ENCODE results near the gene SHOC2.
"Not testable (repeated sequence)": the region's sequence is repeated elsewhere in the genome, so short reads cannot be mapped to it uniquely, and the experiment has no call there.

SHOC2 gene

DNA sequence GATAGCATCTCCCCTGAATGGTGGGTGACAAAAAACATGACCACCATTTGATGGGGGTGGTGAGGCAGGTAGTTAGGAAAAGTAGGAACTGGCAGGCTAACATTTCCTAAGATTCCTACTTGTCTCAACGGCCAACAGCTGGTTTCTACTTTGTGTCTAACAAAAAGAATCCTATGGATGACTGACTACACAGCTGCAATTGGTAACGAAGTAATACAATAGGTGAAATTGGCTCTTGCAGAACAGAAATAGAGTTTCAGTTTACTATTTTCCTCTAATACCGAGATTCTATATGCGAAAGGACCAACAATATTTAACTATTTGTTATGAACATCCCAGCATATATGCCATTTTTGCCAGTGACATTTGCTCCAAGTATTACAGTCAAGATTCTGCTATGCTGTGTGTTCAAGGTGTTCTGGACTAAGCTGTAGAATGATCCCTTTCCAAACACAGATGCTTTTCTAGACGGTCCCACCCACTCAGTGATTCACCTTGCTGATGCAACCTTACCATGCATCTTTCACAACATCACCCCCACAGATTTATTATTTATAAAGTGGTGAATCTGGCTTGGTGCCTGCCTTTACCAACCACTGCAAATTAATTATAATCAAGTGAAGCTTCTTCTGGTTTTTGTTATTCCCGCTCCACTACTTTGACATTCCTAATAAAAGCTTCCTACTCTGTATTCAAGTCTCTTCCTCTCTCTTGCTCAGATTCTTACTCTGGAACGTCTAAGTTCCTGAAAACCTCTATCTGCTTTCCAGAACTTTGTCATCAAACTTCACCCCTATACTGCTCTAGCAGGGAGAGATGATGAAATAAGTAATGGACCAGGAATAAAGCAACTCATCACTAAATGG lies 17.2 kb upstream of the SHOC2 start:
- peak; percentile 86 for DNase-seq (ENCODE audit: low read depth)

DNA sequence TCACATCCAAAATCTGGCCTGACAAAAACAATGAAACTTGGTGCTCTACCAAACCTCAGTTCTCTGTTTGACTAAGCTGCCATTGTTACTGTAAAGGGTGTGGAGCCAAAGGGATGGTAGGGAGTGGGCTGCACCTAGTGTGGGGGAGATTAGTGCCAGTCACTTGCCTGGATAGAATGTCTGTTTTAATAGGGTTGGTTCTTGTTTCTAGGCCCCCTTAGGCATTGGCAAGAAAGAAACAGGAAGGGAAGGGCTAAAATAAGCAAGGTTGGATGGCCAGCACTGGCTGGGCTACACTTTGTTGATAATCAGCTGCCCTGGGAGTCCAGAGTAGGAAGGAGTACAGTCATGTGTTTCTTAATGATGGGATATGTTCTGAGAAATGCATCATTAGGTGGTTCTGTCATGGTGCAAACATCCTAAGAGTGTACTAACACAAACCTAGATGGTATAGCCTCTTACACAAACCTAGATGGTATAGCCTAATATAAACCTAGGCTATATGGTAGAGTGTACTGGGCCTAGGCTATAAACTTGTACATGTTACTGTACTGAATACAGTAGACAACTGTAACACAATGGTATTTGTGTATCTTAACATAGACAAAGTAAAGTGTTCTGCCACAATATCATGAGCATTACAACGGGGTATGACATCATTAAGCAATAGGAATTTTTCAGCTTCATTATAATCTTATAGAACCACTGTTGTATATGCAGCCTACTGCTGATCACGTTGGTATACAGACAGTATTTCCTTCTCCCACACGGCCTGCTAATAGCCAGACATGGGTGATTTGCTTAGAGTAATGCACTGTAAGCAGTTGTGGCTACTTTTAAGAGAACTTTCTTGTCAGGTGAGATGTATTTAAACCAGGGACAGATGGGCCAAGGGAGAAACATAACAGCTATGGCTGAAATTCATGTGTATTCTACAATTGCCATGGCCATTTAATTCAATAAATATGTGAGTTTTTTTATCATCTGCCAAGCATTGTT lies 15.8 kb upstream of the SHOC2 start:
- DNase-seq (ENCODE audit: low read depth) = no peak

- DNase-seq (ENCODE audit: low read depth) = no peak
These were observed 9.3 kb upstream of the SHOC2 start for GRCh38 chr10:110910138-110910537.

GRCh38 chr10:110912374-110912773 lies 7.0 kb upstream of the SHOC2 start:
- peak; percentile 77 for DNase-seq (ENCODE audit: low read depth)

DNA sequence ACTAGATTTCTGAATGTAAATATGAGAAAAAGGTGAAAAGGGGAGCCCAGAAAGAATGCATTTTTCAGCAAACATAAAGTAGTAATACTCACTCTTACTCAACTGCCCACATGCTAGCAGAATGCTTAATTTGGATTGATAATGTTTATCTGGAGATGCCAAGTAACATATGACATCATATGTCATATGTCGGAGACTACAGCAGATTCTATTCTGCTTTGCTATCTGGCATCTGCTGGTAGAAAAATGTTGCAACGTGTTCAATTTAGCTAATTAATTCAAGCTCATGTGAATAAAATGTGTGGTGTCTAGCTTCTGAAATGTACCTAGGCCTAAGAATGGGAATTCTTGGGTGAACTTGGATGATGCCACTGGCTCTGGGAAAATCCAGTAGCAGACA lies 5.0 kb upstream of the SHOC2 start:
- DNase-seq (ENCODE audit: low read depth) = peak; percentile 16

- DNase-seq (ENCODE audit: low read depth) = no peak
These were observed 4.4 kb upstream of the SHOC2 start for GRCh38 chr10:110915035-110915434.

- DNase-seq (ENCODE audit: low read depth) = not testable (repeated sequence)
These were observed 3.8 kb upstream of the SHOC2 start for GRCh38 chr10:110915600-110915999.

GRCh38 chr10:110916554-110917346 lies 2.7 kb upstream of the SHOC2 start:
- peak; percentile 87 for DNase-seq (ENCODE audit: low read depth)

- DNase-seq (ENCODE audit: low read depth) = peak; percentile 98
These were observed 1.1 kb upstream of the SHOC2 start for GRCh38 chr10:110918269-110918642.

GRCh38 chr10:110918643-110919348 lies 608 bp upstream of the SHOC2 start, which contains the start of gene BBIP1:
Gene BBIP1 (minus strand): TSS chr10:110919180. CDS start chr10:110918157, 1,023 bp downstream.
- peak; percentile 100 for DNase-seq (ENCODE audit: low read depth)

GRCh38 chr10:110919971-110920881 lies 822 bp downstream of the SHOC2 start:
- DNase-seq (ENCODE audit: low read depth) = peak; percentile 28

DNA sequence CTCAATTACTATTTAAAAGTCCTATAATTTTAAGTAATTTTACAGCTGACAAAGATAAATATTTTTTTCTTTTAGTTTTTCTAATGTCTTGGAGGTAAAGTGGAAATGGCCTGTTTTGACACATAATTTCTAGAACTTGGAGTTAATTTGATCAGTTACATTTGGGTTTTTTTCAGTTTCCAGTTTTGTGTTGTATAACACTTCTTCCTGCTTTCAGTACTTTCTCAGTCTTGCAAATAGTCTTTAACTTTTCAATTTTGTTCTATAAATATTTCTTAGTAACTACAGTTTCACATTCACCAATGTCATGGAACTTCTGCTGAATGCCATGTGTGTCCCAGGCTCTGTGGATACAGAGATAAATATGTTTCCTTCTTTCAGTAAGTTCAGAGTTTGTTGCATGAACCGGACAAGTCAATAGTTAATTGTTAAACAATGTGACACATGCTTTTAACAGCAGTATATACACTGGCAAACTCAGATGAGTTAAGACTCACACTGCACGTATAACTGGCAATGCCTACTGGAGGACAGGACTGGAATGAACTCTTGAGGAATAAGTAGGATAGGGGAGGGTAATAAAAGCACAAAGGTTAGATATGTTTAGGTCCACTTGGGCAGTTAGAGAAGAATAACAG lies 4.6 kb downstream of the SHOC2 start:
- no peak for DNase-seq (ENCODE audit: low read depth)

DNA sequence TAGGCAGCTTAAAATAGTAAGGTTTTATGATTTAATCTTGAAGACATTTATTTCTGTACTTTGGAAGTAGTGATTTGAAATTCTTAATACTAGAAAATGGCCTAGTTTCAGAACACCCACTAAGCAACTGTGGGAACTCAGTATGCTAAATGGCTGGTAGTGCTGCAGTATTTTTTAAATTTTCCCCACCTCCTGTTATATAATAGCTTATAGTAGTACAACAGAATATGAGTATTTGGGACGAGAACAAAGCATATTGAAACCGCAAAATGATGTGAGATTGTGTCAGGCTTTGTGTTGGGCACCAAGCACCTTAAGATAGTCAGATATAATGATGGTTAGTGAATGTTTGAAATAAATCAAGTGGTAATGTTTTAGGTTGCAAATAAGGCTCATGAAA lies 8.1 kb downstream of the SHOC2 start:
- DNase-seq (ENCODE audit: low read depth) = no peak

DNA sequence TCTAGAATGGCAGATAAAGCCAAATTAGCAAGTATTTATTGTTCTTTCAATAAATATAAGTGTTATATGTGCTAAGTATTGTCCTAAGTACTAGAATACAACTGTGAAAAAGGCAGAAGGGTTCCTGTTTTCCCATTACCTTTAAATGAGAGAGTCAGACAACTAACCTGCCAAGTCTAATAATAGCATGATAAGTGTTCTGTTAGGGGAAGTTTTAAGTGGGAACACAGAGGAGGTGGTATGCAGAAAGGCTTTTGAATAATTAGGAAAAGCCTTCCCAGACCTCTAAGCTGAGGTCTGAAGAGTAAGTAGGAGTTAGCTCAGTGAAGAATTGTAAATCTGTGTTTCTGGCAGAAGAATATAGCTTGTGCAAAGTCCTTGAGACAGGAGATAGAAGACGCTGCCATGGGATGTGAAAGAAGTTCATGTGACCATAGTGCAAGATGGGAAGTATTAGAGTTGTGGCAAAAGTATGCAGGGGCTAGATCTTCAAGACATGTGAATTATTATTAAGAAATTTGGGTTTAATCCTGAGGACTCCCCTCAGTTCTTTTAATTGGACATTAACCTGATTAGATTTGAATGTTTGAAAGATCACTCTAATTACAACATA lies 12.5 kb downstream of the SHOC2 start:
- no peak for DNase-seq (ENCODE audit: low read depth)

DNA sequence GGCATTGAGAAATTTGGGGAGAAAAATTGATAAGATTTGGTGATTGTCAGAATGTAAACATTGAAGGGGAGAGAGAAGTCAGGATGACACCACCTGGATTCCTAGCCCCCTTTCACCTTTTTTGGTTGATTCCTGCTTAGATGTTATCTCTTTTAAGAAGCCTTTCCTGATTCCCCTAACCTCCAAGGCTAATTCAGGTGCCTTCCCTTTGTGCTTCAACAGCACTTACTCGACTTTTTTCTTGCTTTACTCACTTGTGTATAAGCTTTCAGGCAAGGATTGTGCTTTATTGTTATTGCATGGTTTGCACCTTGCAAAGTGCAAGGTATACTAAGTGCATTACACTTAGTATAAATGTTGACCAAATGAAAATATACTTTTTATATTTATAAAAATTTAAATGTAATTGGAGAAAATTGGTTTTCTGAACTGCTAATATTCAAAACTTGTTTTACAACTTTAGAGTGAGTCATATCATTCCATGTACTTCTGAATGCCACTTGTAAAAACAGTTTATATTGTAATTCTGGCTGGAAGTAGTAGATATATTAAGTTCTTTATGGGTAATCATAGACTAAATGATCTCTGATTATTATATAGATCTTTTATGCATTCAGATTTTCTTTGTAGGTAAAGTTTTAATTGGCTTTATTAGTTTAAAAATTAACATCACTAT lies 13.2 kb downstream of the SHOC2 start:
- no peak for DNase-seq (ENCODE audit: low read depth)

- no peak for DNase-seq (ENCODE audit: low read depth)
These were observed 17.4 kb downstream of the SHOC2 start for GRCh38 chr10:110936757-110937156.

- DNase-seq (ENCODE audit: low read depth) = no peak
These were observed 20.0 kb downstream of the SHOC2 start for GRCh38 chr10:110939419-110939818.

DNA sequence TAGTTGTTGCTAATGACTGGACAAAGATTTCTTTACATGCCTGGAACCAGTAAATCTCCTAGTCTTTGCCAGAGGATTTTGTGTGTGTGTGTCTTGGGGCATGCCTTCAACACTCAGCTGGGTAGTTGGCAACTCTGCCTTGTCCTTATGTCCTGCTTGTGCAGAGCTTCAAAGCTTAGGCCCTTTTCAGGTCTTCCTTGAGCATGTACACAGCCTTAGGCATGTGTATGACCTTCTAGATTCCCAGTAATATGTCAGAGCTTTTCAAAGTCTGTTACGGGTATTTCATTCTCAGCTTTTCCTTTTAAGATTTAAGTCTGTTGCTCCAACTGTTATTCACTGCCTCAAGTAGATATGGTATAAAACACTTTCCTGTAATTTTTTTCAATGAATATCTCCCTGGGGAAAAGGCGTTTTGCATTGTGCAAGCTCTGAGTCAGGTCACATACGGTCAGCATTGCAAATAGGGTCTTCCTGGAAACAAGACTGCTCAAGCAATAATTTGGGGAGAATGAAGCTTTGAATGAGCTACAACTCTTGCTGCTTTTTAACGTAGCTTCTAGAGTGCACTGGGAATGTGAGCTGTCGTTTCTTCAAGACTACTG lies 25.5 kb downstream of the SHOC2 start:
- DNase-seq (ENCODE audit: low read depth) = peak; percentile 61
